B cell (primary cell): ENCODE results near the gene AFG3L2. TPM values are rescaled to one million over a fixed set of nuclear protein-coding genes. Genes with fewer than 3 reads are reported as not detected.

Source experiments
- ATAC-seq: fragments of 200-7000 bp; cut with Tn5 transposase; one replicate; pipeline ENCODE4 v1.10.0; 2021; ENCODE audit warnings: low read depth, mild to moderate bottlenecking, moderate number of reproducible peaks, moderate library complexity
- CTCF ChIA-PET: fragments of 350-600 bp; sonication (Branson Sonifier 250); formaldehyde crosslinking; loops from one replicate; lab custom pipeline; 2021; ENCODE audit warnings: antibody characterized with exemption, inconsistent platforms; lab: Charles Lee
- POLR2A ChIA-PET: fragments of 350-600 bp; sonication (Branson Sonifier 250); formaldehyde crosslinking; loops from one replicate; lab custom pipeline; 2021; ENCODE audit warnings: antibody characterized with exemption; lab: Charles Lee
- DNase-seq: peaks from one replicate; pipeline ENCODE4 v3.0.0; 2013
- H2AFZ ChIP-seq: 2 replicates; pipeline ENCODE4 v1.6.1; 2012; ENCODE audit warnings: mild to moderate bottlenecking, low read depth, low read length; ENCODE audit not compliant: insufficient read depth, poor library complexity, severe bottlenecking
- H3K27ac ChIP-seq, 2 donors: 1 replicate in 1 of 2; 2 replicates in 1 of 2; pipeline ENCODE4 v1.5.1; 2012 to 2013; ENCODE audit warnings: low read length in 2 of 2, mild to moderate bottlenecking in 2 of 2, moderate library complexity in 1 of 2
- H3K27me3 ChIP-seq, 4 experiments: fragments of 200-600 bp in 1 of 4; sonication (generic) in 1 of 4; replicated peaks in 1 of 4; 1 replicate in 2 of 4; 2 replicates in 2 of 4; pipeline versions ENCODE4 v1.6.1 to v1.7.0; 2013 to 2016; ENCODE audit warnings: low read length in 3 of 4, mild to moderate bottlenecking in 2 of 4, mixed read lengths in 1 of 4, moderate library complexity in 1 of 4; ENCODE audit not compliant: insufficient read depth in 4 of 4, control insufficient read depth in 3 of 4; ENCODE audit errors: control extremely low read depth in 1 of 4
- H3K36me3 ChIP-seq, 2 experiments: replicated peaks in 1 of 2; 1 replicate in 1 of 2; 2 replicates in 1 of 2; pipeline versions ENCODE4 v1.6.1 to v1.7.1; 2013; ENCODE audit warnings: low read length in 1 of 2; ENCODE audit not compliant: insufficient read depth in 2 of 2, control insufficient read depth in 1 of 2; ENCODE audit errors: control extremely low read depth in 1 of 2, extremely low read depth in 1 of 2
- H3K4me1 ChIP-seq, 2 donors: fragments of 200-600 bp in 1 of 2; sonication (generic) in 1 of 2; 1 replicate in 1 of 2; 2 replicates in 1 of 2; pipeline versions ENCODE4 v1.5.1 to v1.6.1; 2013 to 2017; ENCODE audit warnings: low read length in 2 of 2; ENCODE audit not compliant: control insufficient read depth in 2 of 2, insufficient read depth in 2 of 2
- H3K4me2 ChIP-seq: replicated peaks from 2 replicates; pipeline ENCODE3; 2012; ENCODE audit warnings: mild to moderate bottlenecking, low read depth, low read length; ENCODE audit not compliant: poor library complexity, severe bottlenecking
- H3K4me3 ChIP-seq, 5 experiments: fragments of 200-600 bp in 1 of 5; sonication (generic) in 1 of 5; 1 replicate in 3 of 5; 2 replicates in 2 of 5; pipeline versions ENCODE4 v1.5.1 to v1.7.0; 2011 to 2016; ENCODE audit warnings: low read length in 4 of 5, mild to moderate bottlenecking in 4 of 5, low read depth in 2 of 5, control low read depth in 1 of 5, moderate library complexity in 1 of 5; ENCODE audit not compliant: insufficient read depth in 1 of 5; ENCODE audit errors: control extremely low read depth in 1 of 5, extremely low read depth in 1 of 5
- H3K79me2 ChIP-seq: fragments of 200-600 bp; sonication (generic); one replicate; pipeline ENCODE4 v1.6.0; 2016; ENCODE audit warnings: low read length; ENCODE audit not compliant: control insufficient read depth, insufficient read depth
- H3K9ac ChIP-seq: fragments of 200-600 bp; sonication (generic); 2 replicates; pipeline ENCODE4 v1.6.1; 2017; ENCODE audit warnings: mild to moderate bottlenecking, low read length, moderate library complexity
- H3K9me3 ChIP-seq, 3 donors: one replicate each; pipeline versions ENCODE4 v1.6.1 to v1.7.1; 2013; ENCODE audit warnings: low read length in 2 of 3; ENCODE audit not compliant: control insufficient read depth in 2 of 3, insufficient read depth in 1 of 3; ENCODE audit errors: control extremely low read depth in 1 of 3
- H4K20me1 ChIP-seq: 2 replicates; pipeline ENCODE4 v1.6.0; 2012; ENCODE audit warnings: mild to moderate bottlenecking, low read length; ENCODE audit not compliant: insufficient read depth, control insufficient read depth, poor library complexity, severe bottlenecking
- H3K27ac Mint-ChIP-seq: one replicate; pipeline ENCODE4 v1.8.0; 2021; ENCODE audit warnings: mixed read lengths
- H3K27me3 Mint-ChIP-seq: one replicate; pipeline ENCODE4 v1.8.0; 2021; ENCODE audit warnings: mixed read lengths
- H3K4me1 Mint-ChIP-seq: one replicate; pipeline ENCODE4 v1.8.0; 2021; ENCODE audit warnings: mixed read lengths
- H3K4me3 Mint-ChIP-seq: one replicate; pipeline ENCODE4 v1.8.0; 2021; ENCODE audit warnings: mixed read lengths
- H3K9me3 Mint-ChIP-seq: one replicate; pipeline ENCODE4 v1.8.0; 2022; ENCODE audit warnings: mixed read lengths; ENCODE audit not compliant: insufficient read depth
- EZH2 ChIP-seq: IDR thresholded peaks from 2 replicates; pipeline ENCODE4 v1.6.1; 2012; ENCODE audit warnings: borderline replicate concordance, low read depth, mild to moderate bottlenecking, moderate library complexity, low read length; ENCODE audit not compliant: insufficient read depth, poor library complexity, severe bottlenecking
- WGBS: methylation state at CpG from one replicate; pipeline ENCODE4 v1.1.5; 2013; ENCODE audit warnings: missing lambda C conversion rate; ENCODE audit not compliant: insufficient coverage; 5-methylcytosine and 5-hydroxymethylcytosine counted together
- intact Hi-C: fragments of 100-400 bp; cut with micrococcal nuclease; formaldehyde crosslinking; loops from one replicate; pipeline ENCODE4 v1.10.0; 2022
- polyA plus RNA-seq: library from polyadenylated mRNA; depleted of rRNA; stranded (reverse); fragments of >200 nt; gene quantifications from 2 replicates; pipeline ENCODE4 v1.2.3, GENCODE V29; 2012
- total RNA-seq, 2 donors: library from RNA; stranded (reverse); fragments of 120-200 nt in 1 of 2; gene quantifications; 1 replicate in 1 of 2; 2 replicates in 1 of 2; pipeline versions ENCODE4 v1.2.3 to v1.2.4, GENCODE V29; 2013 to 2022
- TF ChIP-seq, protein P1 (sequence below): fragments of 200-600 bp; IDR thresholded peaks from one replicate; pipeline ENCODE4 v1.8.0; 2022; ENCODE audit warnings: antibody characterized with exemption, mild to moderate bottlenecking

The AFG3L2 gene
- total and polyA plus RNA-seq, 2 donors (not counting 1 experiment from before 2014, with no cell fraction given): 11.9 to 40.7 TPM

DNA sequence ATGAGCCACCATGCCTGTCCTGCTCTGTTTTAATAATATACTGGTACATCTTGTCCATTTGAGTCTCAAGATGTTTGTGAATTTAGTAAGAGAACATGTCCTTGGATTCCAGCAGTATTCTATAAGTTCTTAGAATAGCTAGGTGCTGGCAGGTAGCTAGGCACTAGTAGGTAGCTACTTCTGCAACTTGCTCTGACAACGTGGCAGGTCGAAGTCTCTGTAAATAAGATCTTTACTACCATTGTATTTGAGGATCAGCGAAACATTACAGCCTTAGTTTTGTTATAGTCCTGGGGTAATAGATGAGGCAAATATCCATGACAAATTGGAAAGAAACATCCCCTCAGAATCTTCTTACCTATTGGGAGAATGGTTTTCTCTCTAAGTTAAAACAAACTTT lies 16.5 kb upstream of the AFG3L2 start:
- TF ChIP-seq, protein P1, sequence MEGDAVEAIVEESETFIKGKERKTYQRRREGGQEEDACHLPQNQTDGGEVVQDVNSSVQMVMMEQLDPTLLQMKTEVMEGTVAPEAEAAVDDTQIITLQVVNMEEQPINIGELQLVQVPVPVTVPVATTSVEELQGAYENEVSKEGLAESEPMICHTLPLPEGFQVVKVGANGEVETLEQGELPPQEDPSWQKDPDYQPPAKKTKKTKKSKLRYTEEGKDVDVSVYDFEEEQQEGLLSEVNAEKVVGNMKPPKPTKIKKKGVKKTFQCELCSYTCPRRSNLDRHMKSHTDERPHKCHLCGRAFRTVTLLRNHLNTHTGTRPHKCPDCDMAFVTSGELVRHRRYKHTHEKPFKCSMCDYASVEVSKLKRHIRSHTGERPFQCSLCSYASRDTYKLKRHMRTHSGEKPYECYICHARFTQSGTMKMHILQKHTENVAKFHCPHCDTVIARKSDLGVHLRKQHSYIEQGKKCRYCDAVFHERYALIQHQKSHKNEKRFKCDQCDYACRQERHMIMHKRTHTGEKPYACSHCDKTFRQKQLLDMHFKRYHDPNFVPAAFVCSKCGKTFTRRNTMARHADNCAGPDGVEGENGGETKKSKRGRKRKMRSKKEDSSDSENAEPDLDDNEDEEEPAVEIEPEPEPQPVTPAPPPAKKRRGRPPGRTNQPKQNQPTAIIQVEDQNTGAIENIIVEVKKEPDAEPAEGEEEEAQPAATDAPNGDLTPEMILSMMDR: no peak
- no peak for TF ChIP-seq EZH2
- Histone ChIP-seq H3K9ac (no peak overlapping the region), H3K4me2 (no peak overlapping the region), H3K36me3 (no peaks in the 10 kb centered on the region), H4K20me1 (no peaks in the 10 kb centered on the region), H3K4me3 (no peak overlapping the region), H3K79me2 (no peaks in the 10 kb centered on the region), H3K27me3 (peaks cover 0 to 7% (median 0%) of the 10 kb centered on the region in 4 experiments), H2AFZ (no peak overlapping the region), H3K27ac (no peak overlapping the region), H3K4me1 (no peaks in the 10 kb centered on the region), H3K9me3 (peaks cover 0 to 2% (median 0%) of the 10 kb centered on the region in 3 donors)
- H3K4me3 Mint-ChIP-seq: no peak overlapping the region
- no peaks in the 10 kb centered on the region for H3K4me1 Mint-ChIP-seq
- no CpG with 5 or more reads among the region's 3 CpGs for WGBS
- POLR2A ChIA-PET: no interaction called here
- CTCF ChIA-PET: interaction anchor here (0.6 to 7.6 kb wide), 10 partner anchors 10 to 541 kb away, joined by 3 to 111 read pairs (median 5); partner anchors contain the start of gene SPIRE1
- H3K27ac Mint-ChIP-seq: no peak overlapping the region
- intact Hi-C loops: no loop called here
- DNase-seq: no peak
- H3K27me3 Mint-ChIP-seq: peaks cover 18% of the 10 kb centered on the region
- H3K9me3 Mint-ChIP-seq: no peaks in the 10 kb centered on the region
- ATAC-seq: no peak

- peaks cover 0 to 2% (median 0%) of the 10 kb centered on the region in 3 donors for H3K9me3 ChIP-seq
- ATAC-seq (peak; percentile 94), DNase-seq (peak; percentile 68)
- CTCF ChIA-PET: interaction anchor here (0.7 to 7.6 kb wide), 19 partner anchors 9 to 768 kb away, joined by 3 to 111 read pairs (median 4); partner anchors contain the start of genes AFG3L2, PRELID3A and SPIRE1
- H3K4me3 ChIP-seq: no peak overlapping the region
- no peaks in the 10 kb centered on the region for H4K20me1 ChIP-seq
- H3K27ac ChIP-seq: no peak overlapping the region
- no peaks in the 10 kb centered on the region for H3K4me1 Mint-ChIP-seq
- H3K27me3 ChIP-seq: peaks cover 0 to 7% (median 0%) of the 10 kb centered on the region in 4 experiments
- 40% methylated on average over 1 of the region's 9 CpGs for WGBS
- H3K27me3 Mint-ChIP-seq: peaks cover 9% of the 10 kb centered on the region
- TF ChIP-seq, protein P1: peak; percentile 84
- TF ChIP-seq EZH2: no peak
- no peaks in the 10 kb centered on the region for H3K36me3 ChIP-seq
- H2AFZ ChIP-seq: no peak overlapping the region
- no peaks in the 10 kb centered on the region for H3K79me2 ChIP-seq
- H3K4me2 ChIP-seq: no peak overlapping the region
- H3K9me3 Mint-ChIP-seq: no peaks in the 10 kb centered on the region
- intact Hi-C loops: loop anchor here (1.0 to 2.0 kb wide), 3 partner anchors 15 to 543 kb away; partner anchors contain the start of gene PRELID3A
- POLR2A ChIA-PET: interaction anchor here (1.4 kb wide), 1 partner anchor 14 kb away, joined by 4 read pairs; the partner anchor contains the start of gene AFG3L2
- no peak overlapping the region for H3K9ac ChIP-seq
- no peaks in the 10 kb centered on the region for H3K4me1 ChIP-seq
- no peak overlapping the region for H3K4me3 Mint-ChIP-seq
- H3K27ac Mint-ChIP-seq: no peak overlapping the region
Measured at GRCh38 chr18:12391487-12392165, 14.6 kb upstream of the AFG3L2 start.
